Lower lobe of right lung (tissue), 2 donors: ENCODE results near the gene HLA-DQA1. TPM values are rescaled to one million over a fixed set of nuclear protein-coding genes. Genes with fewer than 3 reads are reported as not detected.

Experiments
- ATAC-seq, 2 donors: fragments of 200-7000 bp; cut with Tn5 transposase; one replicate each; pipeline ENCODE4 v1.9.1; 2020 to 2022; ENCODE audit warnings: mild to moderate bottlenecking in 2 of 2, moderate library complexity in 2 of 2
- DNase-seq: peaks from one replicate; pipeline ENCODE4 v3.0.0-alpha.2; 2020
- H3K27ac ChIP-seq: fragments of 200-600 bp; one replicate; pipeline ENCODE4 v1.8.0; 2022
- H3K27me3 ChIP-seq: fragments of 200-600 bp; one replicate; pipeline ENCODE4 v1.8.0; 2022; ENCODE audit warnings: low read depth
- H3K36me3 ChIP-seq: fragments of 200-600 bp; one replicate; pipeline ENCODE4 v1.8.0; 2022; ENCODE audit warnings: mild to moderate bottlenecking
- H3K4me1 ChIP-seq: fragments of 200-600 bp; one replicate; pipeline ENCODE4 v1.8.0; 2022
- H3K4me3 ChIP-seq: fragments of 200-600 bp; one replicate; pipeline ENCODE4 v1.8.0; 2022; ENCODE audit warnings: mild to moderate bottlenecking
- H3K9me3 ChIP-seq: fragments of 200-600 bp; one replicate; pipeline ENCODE4 v1.8.0; 2022
- intact Hi-C: fragments of 100-400 bp; cut with DNase I; formaldehyde crosslinking; loops from one replicate; pipeline ENCODE4 v1.11.0; 2022
- total RNA-seq: library from RNA; stranded (reverse); fragmentation: NEBNext Ultra II Directional; extraction: Animal tissue kit (Norgen Biotek cat#: 25700); gene quantifications from one replicate; pipeline ENCODE4 v1.2.1, GENCODE V29; 2021
- TF ChIP-seq, protein P1 (sequence below): fragments of 200-600 bp; IDR thresholded peaks from one replicate; pipeline ENCODE4 v1.8.0; 2022; ENCODE audit warnings: antibody characterized with exemption, mild to moderate bottlenecking
- donor health status: DM: no; HTN: yes; CAD: no; lungs with severe emphysema.

HLA-DQA1 gene
- total RNA-seq, 1 donor from 2014 or later: 144 TPM

DNA sequence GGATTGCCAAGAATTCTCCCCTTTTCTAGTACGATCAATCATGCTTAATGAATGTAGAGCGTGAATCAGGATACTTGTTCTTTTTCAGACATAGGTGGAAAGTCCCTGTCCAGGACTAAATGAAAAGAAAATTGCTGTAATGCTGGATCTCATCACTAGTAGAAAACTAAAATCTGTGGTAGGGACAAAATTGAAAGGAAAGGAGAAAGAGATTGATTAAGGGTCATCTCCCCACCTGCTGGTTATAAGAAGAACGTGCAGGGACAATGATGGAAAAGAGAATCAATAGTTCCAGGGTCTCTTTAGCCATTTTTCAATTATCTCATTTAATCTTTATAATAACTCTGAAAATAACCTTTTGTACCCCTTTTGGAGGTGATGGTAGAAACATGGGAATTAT is 28.8 kb upstream of the HLA-DQA1 start:
- no peaks in the 10 kb centered on the region for H3K27me3 ChIP-seq
- DNase-seq (no peak), ATAC-seq (no peak)
- TF ChIP-seq, protein P1, sequence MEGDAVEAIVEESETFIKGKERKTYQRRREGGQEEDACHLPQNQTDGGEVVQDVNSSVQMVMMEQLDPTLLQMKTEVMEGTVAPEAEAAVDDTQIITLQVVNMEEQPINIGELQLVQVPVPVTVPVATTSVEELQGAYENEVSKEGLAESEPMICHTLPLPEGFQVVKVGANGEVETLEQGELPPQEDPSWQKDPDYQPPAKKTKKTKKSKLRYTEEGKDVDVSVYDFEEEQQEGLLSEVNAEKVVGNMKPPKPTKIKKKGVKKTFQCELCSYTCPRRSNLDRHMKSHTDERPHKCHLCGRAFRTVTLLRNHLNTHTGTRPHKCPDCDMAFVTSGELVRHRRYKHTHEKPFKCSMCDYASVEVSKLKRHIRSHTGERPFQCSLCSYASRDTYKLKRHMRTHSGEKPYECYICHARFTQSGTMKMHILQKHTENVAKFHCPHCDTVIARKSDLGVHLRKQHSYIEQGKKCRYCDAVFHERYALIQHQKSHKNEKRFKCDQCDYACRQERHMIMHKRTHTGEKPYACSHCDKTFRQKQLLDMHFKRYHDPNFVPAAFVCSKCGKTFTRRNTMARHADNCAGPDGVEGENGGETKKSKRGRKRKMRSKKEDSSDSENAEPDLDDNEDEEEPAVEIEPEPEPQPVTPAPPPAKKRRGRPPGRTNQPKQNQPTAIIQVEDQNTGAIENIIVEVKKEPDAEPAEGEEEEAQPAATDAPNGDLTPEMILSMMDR: no peak
- H3K27ac ChIP-seq: no peak overlapping the region
- intact Hi-C loops: no loop called here
- no peaks in the 10 kb centered on the region for H3K4me1 ChIP-seq
- no peaks in the 10 kb centered on the region for H3K36me3 ChIP-seq
- H3K4me3 ChIP-seq: no peak overlapping the region
- no peaks in the 10 kb centered on the region for H3K9me3 ChIP-seq

DNA sequence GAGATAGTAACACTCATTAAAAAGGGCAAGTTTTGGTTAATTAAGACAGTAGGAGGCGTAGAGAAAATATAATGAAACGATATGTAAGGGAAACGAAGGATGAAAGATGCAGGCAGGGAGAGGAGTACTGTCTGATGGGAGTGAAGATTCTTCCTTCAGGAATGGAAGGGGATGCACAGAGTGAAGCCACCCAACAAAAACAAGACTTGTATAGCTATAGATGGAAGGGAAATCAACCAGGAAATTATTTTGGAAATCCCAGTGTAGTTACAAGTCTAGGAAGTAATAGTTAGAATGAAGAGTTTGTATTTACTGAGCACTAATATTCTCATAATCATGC is 27.8 kb upstream of the HLA-DQA1 start:
- no peak for ATAC-seq

DNA sequence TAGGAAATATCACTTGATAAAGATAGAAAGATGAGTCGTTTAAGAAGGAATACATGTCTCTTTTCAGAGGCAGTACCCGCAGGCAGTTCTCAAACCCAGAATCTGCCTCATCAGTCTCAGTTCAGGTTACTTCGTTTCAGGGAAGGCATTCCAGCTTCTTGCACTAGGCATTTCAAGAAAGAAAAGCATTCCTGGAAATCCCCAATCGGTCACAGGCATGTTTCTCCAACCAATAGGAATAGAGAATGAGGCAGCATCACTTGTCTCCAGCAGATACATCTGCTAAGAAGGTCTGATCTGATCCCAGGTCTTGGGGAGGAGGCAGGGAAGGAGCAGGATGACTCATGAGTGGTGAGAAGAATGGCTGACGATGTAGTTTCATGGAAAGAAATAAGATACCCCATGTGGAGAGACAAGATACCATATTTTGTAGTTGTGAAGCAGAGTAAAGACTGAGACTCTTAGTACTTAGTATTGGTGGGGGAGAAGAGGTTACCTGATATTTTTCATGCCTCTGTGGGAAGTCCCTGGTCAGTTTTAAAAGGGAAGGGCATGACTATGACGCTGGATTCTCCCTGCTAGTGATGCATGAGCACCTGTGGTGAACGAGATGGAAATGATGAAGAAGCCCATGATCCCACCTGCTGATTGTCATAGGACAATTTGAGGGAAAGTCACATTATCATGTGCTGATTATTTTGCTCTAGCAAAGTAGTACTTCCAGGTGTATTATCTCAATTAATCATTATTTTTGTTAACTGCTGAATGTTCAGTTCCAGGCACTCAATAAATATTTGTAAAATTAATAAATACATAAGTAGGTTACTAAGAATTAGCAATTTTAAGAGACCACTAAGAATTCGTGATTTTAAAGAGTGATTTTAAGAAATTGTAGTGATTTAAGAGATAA is 27.2 kb upstream of the HLA-DQA1 start:
- Histone ChIP-seq H3K27ac (peak overlapping the region; percentile 79), H3K36me3 (no peaks in the 10 kb centered on the region), H3K4me3 (no peak overlapping the region), H3K27me3 (no peaks in the 10 kb centered on the region), H3K9me3 (no peaks in the 10 kb centered on the region), H3K4me1 (no peaks in the 10 kb centered on the region)
- ATAC-seq (peak; percentile 98 to 99), DNase-seq (no peak)
- TF ChIP-seq, protein P1: no peak
- intact Hi-C loops: no loop called here

More for the DNA sequence above, 27.8 kb upstream of the HLA-DQA1 start:
- Histone ChIP-seq H3K9me3 (no peaks in the 10 kb centered on the region), H3K27me3 (no peaks in the 10 kb centered on the region), H3K36me3 (no peaks in the 10 kb centered on the region), H3K4me1 (no peaks in the 10 kb centered on the region), H3K27ac (peak overlapping the region; percentile 79), H3K4me3 (no peak overlapping the region)
- TF ChIP-seq, protein P1: no peak
- no peak for DNase-seq
- intact Hi-C loops: no loop called here

DNA sequence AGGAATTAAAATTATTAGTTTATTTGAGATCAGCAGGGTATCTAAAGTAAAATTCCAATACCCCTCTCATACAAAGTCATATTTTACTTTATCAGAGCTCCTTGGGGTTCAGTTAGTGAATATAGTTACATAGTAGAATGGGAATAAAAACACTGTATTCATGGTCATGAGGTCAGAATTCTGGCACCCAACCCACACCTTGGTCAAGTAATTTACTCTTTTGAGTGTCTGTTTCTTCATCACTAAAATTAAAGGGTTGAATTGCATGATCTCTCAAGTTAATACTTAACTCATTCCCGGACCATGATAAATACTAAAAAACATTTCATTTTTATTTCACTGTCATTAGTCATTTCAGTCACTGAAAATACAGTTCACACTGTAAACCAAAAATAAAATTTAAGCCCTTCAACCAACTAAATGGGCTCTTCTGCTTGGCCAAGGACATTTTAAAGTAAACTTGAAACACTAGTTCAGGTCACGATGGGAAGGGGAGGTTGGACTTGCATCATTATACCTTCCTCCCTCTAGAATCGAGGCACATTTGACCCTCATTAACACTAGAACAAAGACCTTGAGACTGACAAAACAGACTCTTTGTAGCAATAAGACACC is 26.4 kb upstream of the HLA-DQA1 start:
- DNase-seq: no peak
- Histone ChIP-seq H3K4me3 (no peak overlapping the region), H3K4me1 (no peaks in the 10 kb centered on the region), H3K36me3 (no peaks in the 10 kb centered on the region), H3K27ac (peak overlapping the region; percentile 77), H3K27me3 (no peaks in the 10 kb centered on the region), H3K9me3 (no peaks in the 10 kb centered on the region)
- peak; percentile 4 to 65 for ATAC-seq
- TF ChIP-seq, protein P1: no peak
- intact Hi-C loops: no loop called here

- Histone ChIP-seq H3K4me1 (no peaks in the 10 kb centered on the region), H3K4me3 (no peak overlapping the region), H3K27ac (no peak overlapping the region), H3K9me3 (no peaks in the 10 kb centered on the region), H3K27me3 (no peaks in the 10 kb centered on the region), H3K36me3 (no peaks in the 10 kb centered on the region)
- ATAC-seq (no peak), DNase-seq (no peak)
- TF ChIP-seq, protein P1: no peak
- intact Hi-C loops: no loop called here
Observed at GRCh38 chr6:32613475-32613874, 23.7 kb upstream of the HLA-DQA1 start.
